MM.1S (cell line): ENCODE measurements around the gene ANKRD13D.

Source experiments
- CTCF ChIP-seq: fragments of 300-600 bp; sonication (generic); IDR thresholded peaks from 2 replicates; pipeline ENCODE4 v1.5.1; 2016; ENCODE audit warnings: antibody characterized with exemption, low read length, mixed read lengths
- EZH2 ChIP-seq: fragments of 300-600 bp; sonication (generic); optimal IDR thresholded peaks from 2 replicates; pipeline ENCODE3; 2017; ENCODE audit warnings: low read depth, mild to moderate bottlenecking, antibody characterized with exemption, low read length, mixed read lengths
- EZH2phosphoT487 ChIP-seq: fragments of 300-600 bp; sonication (generic); IDR thresholded peaks from 2 replicates; pipeline ENCODE4 v1.6.1; 2018; ENCODE audit warnings: antibody characterized with exemption, low read length

- TF ChIP-seq CTCF, result no peak
- no peak for TF ChIP-seq EZH2
- no peak for TF ChIP-seq EZH2phosphoT487
These were observed 18.6 kb upstream of the ANKRD13D start for GRCh38 chr11:67270256-67271204.
